Prostate gland (tissue), 2 donors: ENCODE data around the gene ANO5.

ENCODE experiments used
- POLR2A ChIP-seq: fragments of 450-650 bp; IDR thresholded peaks from one replicate; pipeline ENCODE4 v1.6.1; 2016; ENCODE audit warnings: antibody characterized with exemption, mild to moderate bottlenecking
- POLR2AphosphoS5 ChIP-seq: sonication (generic); formaldehyde crosslinking; IDR thresholded peaks from one replicate; pipeline ENCODE4 v1.6.1; 2017; ENCODE audit warnings: antibody characterized with exemption
- TF ChIP-seq, protein P1 (sequence below), 4 experiments: fragments of 200-600 bp in 2 of 4; fragments of 450-650 bp in 2 of 4; sonication (generic) in 2 of 4; IDR thresholded peaks; 1 replicate in 3 of 4; 2 replicates in 1 of 4; pipeline ENCODE4 v1.5.1; 2016 to 2019; ENCODE audit warnings: antibody characterized with exemption in 4 of 4, mild to moderate bottlenecking in 2 of 4, moderate library complexity in 2 of 4

DNA sequence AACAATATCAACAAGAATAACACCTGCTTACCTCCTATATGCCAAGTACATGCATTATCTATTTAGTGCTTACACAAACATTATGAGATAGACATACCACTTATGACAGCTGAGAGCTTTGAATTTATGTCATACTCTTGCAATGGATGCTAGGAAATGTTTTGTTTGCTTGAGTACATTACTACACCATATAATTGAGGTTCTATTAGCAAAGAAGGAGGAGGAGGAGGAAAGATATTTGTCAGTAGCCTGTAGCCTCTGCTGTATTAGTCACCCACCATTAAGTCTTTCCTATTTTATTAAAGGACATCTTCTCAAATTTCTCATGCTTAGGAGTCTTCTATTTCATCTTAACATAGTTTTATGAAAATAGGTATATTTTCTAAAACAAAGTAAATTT lies 6.4 kb downstream of the ANO5 start:
- TF ChIP-seq, protein P1, sequence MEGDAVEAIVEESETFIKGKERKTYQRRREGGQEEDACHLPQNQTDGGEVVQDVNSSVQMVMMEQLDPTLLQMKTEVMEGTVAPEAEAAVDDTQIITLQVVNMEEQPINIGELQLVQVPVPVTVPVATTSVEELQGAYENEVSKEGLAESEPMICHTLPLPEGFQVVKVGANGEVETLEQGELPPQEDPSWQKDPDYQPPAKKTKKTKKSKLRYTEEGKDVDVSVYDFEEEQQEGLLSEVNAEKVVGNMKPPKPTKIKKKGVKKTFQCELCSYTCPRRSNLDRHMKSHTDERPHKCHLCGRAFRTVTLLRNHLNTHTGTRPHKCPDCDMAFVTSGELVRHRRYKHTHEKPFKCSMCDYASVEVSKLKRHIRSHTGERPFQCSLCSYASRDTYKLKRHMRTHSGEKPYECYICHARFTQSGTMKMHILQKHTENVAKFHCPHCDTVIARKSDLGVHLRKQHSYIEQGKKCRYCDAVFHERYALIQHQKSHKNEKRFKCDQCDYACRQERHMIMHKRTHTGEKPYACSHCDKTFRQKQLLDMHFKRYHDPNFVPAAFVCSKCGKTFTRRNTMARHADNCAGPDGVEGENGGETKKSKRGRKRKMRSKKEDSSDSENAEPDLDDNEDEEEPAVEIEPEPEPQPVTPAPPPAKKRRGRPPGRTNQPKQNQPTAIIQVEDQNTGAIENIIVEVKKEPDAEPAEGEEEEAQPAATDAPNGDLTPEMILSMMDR (IDR thresholded peaks at IDR 0.05), result no peak
- no peak for TF ChIP-seq POLR2A
- TF ChIP-seq POLR2AphosphoS5, result no peak
